DMS 273 (cell line): ENCODE measurements around the gene ODF2L.

Experiments
- DNase-seq: peaks from one replicate; lab custom pipeline; 2025; ENCODE audit not compliant: unreplicated experiment; lab: John Stamatoyannopoulos, UW

Gene ODF2L

GRCh38 chr1:86318436-86318835 lies 77.7 kb downstream of the ODF2L start:
- DNase-seq = no peak

- DNase-seq = no peak
These were observed 78.2 kb downstream of the ODF2L start for GRCh38 chr1:86317926-86318325.

- DNase-seq = no peak
These were observed 90.4 kb downstream of the ODF2L start for GRCh38 chr1:86305731-86306130.

GRCh38 chr1:86303041-86303690 lies 93.0 kb downstream of the ODF2L start:
- no peak for DNase-seq
